WTC11 (cell line): ENCODE measurements around the gene TRAF3IP1. TPM values are rescaled to one million over a fixed set of nuclear protein-coding genes. Genes with fewer than 3 reads are reported as not detected.

Experiments used
- ATAC-seq: fragments of 200-7000 bp; cut with Tn5 transposase; 2 replicates; pipeline ENCODE4 v1.10.0; 2021; ENCODE audit warnings: mild to moderate bottlenecking, moderate library complexity
- CTCF ChIA-PET: fragments of 300-600 bp; sonication (Branson Sonifier 250); formaldehyde crosslinking; loops from one replicate; lab custom pipeline; 2021; ENCODE audit warnings: antibody characterized with exemption; lab: Charles Lee
- POLR2A ChIA-PET: fragments of 350-600 bp; sonication (Branson Sonifier 250); formaldehyde crosslinking; loops from one replicate; lab custom pipeline; 2021; ENCODE audit warnings: antibody characterized with exemption; lab: Charles Lee
- DNase-seq: peaks from one replicate; pipeline ENCODE4 v3.0.0; 2021; ENCODE audit warnings: low spot score
- H3K27ac Mint-ChIP-seq: 2 replicates; pipeline ENCODE4 v1.8.0; 2021; ENCODE audit warnings: mixed read lengths
- H3K27me3 Mint-ChIP-seq: 2 replicates; pipeline ENCODE4 v1.8.0; 2021; ENCODE audit warnings: low read depth, mild to moderate bottlenecking, moderate library complexity, mixed read lengths
- H3K36me3 Mint-ChIP-seq: 2 replicates; pipeline ENCODE4 v1.8.0; 2021; ENCODE audit warnings: mixed read lengths
- H3K4me1 Mint-ChIP-seq: 2 replicates; pipeline ENCODE4 v1.8.0; 2022; ENCODE audit warnings: mixed read lengths
- H3K4me3 Mint-ChIP-seq: 2 replicates; pipeline ENCODE4 v1.8.0; 2021; ENCODE audit warnings: mild to moderate bottlenecking, moderate library complexity, mixed read lengths
- H3K9me3 Mint-ChIP-seq: 2 replicates; pipeline ENCODE4 v1.8.0; 2021; ENCODE audit warnings: mixed read lengths
- FOXK1 ChIP-seq: sonication (generic); formaldehyde crosslinking; IDR thresholded peaks from 2 replicates; pipeline ENCODE4 v1.8.0; 2022; ENCODE audit warnings: mild to moderate bottlenecking, moderate library complexity, missing genetic modification reagents
- GABPB1 ChIP-seq: sonication (generic); formaldehyde crosslinking; IDR thresholded peaks from 2 replicates; pipeline ENCODE4 v1.8.1; 2023; ENCODE audit warnings: mild to moderate bottlenecking, missing genetic modification reagents
- SOX15 ChIP-seq: fragments of 250-450 bp; sonication (Bioruptor Pico); IDR thresholded peaks from 2 replicates; pipeline ENCODE4 v1.9.0; 2021; ENCODE audit warnings: mild to moderate bottlenecking
- SP1 ChIP-seq: sonication (generic); formaldehyde crosslinking; conservative IDR thresholded peaks from 2 replicates; pipeline ENCODE4 v1.8.1; 2022; ENCODE audit warnings: missing genetic modification reagents
- TEAD4 ChIP-seq: sonication (generic); formaldehyde crosslinking; IDR thresholded peaks from 2 replicates; pipeline ENCODE4 v1.8.0; 2022; ENCODE audit warnings: mild to moderate bottlenecking, missing genetic modification reagents
- ZNF263 ChIP-seq: sonication (generic); formaldehyde crosslinking; IDR thresholded peaks from 2 replicates; pipeline ENCODE4 v1.8.1; 2022; ENCODE audit warnings: low read depth, mild to moderate bottlenecking, moderate library complexity, missing genetic modification reagents
- ZNF396 ChIP-seq: fragments of 250-450 bp; sonication (Bioruptor Pico); IDR thresholded peaks from 2 replicates; pipeline ENCODE4 v1.8.0; 2021; ENCODE audit warnings: mild to moderate bottlenecking, moderate library complexity, borderline replicate concordance
- total RNA-seq: library from RNA; stranded (reverse); gene quantifications from 3 replicates; pipeline ENCODE4 v1.2.3, GENCODE V29; 2021
- TF ChIP-seq, protein P1 (sequence below): fragments of 250-450 bp; sonication (Bioruptor Pico); IDR thresholded peaks from 2 replicates; pipeline ENCODE4 v1.9.0; 2021; ENCODE audit warnings: mild to moderate bottlenecking, borderline replicate concordance
- TF ChIP-seq, protein P2 (sequence below): sonication (generic); formaldehyde crosslinking; IDR thresholded peaks from 2 replicates; pipeline ENCODE4 v1.8.1; 2022; ENCODE audit warnings: low read depth, mild to moderate bottlenecking, moderate library complexity, missing genetic modification reagents, borderline replicate concordance
- TF ChIP-seq, protein P3 (sequence below): sonication (generic); formaldehyde crosslinking; IDR thresholded peaks from 2 replicates; pipeline ENCODE4 v1.8.1; 2022; ENCODE audit warnings: mild to moderate bottlenecking, moderate library complexity, missing genetic modification reagents
- TF ChIP-seq, protein P4 (sequence below): fragments of 250-450 bp; sonication (Bioruptor Pico); IDR thresholded peaks from 2 replicates; pipeline ENCODE4 v2.1.2; 2022; ENCODE audit warnings: mild to moderate bottlenecking, moderate library complexity
- TF ChIP-seq, protein P5 (sequence below): sonication (generic); formaldehyde crosslinking; IDR thresholded peaks from 2 replicates; pipeline ENCODE4 v1.8.1; 2023; ENCODE audit warnings: mild to moderate bottlenecking, missing genetic modification reagents

The TRAF3IP1 gene
- total RNA-seq, 1 experiment from 2014 or later, result 18.7 TPM

DNA sequence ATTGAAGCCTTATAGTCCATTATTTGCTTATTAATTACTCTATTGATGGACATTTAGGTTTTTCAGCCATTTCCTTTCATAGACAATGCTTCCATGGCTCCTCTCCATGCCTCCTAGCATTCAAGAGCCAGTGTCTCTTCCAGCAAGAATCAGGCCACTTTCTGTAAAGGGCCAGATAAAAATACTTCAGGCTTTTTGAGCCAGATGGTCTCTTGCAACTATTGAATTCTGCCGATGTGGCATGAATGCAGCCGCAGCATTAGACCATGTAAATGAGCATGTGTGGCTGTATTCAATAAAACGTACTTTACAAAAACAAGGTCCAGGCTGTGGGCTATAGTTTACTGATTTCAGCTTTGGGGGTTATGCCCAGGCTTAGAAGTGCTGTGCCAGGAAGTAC is 38.5 kb downstream of the TRAF3IP1 start (continued):
- TF ChIP-seq, protein P1, sequence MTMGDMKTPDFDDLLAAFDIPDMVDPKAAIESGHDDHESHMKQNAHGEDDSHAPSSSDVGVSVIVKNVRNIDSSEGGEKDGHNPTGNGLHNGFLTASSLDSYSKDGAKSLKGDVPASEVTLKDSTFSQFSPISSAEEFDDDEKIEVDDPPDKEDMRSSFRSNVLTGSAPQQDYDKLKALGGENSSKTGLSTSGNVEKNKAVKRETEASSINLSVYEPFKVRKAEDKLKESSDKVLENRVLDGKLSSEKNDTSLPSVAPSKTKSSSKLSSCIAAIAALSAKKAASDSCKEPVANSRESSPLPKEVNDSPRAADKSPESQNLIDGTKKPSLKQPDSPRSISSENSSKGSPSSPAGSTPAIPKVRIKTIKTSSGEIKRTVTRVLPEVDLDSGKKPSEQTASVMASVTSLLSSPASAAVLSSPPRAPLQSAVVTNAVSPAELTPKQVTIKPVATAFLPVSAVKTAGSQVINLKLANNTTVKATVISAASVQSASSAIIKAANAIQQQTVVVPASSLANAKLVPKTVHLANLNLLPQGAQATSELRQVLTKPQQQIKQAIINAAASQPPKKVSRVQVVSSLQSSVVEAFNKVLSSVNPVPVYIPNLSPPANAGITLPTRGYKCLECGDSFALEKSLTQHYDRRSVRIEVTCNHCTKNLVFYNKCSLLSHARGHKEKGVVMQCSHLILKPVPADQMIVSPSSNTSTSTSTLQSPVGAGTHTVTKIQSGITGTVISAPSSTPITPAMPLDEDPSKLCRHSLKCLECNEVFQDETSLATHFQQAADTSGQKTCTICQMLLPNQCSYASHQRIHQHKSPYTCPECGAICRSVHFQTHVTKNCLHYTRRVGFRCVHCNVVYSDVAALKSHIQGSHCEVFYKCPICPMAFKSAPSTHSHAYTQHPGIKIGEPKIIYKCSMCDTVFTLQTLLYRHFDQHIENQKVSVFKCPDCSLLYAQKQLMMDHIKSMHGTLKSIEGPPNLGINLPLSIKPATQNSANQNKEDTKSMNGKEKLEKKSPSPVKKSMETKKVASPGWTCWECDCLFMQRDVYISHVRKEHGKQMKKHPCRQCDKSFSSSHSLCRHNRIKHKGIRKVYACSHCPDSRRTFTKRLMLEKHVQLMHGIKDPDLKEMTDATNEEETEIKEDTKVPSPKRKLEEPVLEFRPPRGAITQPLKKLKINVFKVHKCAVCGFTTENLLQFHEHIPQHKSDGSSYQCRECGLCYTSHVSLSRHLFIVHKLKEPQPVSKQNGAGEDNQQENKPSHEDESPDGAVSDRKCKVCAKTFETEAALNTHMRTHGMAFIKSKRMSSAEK (CRISPR knock-in tag), result no peak
- TF ChIP-seq FOXK1 (CRISPR knock-in tag), result no peak
- no peak for TF ChIP-seq ZNF396 (CRISPR knock-in tag)
- TF ChIP-seq, all 79 proteins: peak for 0

DNA sequence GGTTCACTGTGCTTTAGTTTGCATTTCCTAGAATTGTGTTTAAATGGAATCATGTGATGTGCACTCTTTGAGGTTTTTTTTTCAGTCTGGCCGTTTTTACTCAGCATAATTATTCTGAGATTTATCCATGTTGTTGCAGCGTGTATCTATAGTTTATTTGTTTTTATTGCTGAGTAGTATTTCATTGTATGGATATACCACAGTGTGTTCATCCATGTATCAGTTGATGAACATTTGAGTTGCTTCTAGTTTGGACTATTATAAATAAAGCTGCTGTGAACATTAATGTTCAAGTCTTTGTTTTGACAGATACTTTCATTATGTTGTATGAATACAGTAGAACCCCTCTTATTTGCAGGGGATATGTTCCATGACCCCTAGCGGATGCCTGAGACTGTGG is 39.1 kb downstream of the TRAF3IP1 start:
- Mint-ChIP-seq H3K4me1 (no peaks in the 10 kb centered on the region), H3K27me3 (no peaks in the 10 kb centered on the region), H3K27ac (no peak overlapping the region), H3K36me3 (peaks cover 24% of the 10 kb centered on the region), H3K9me3 (peaks cover 11% of the 10 kb centered on the region), H3K4me3 (no peak overlapping the region)
- ChIA-PET CTCF (no interaction called here), POLR2A (no interaction called here)
- TF ChIP-seq, protein P2, sequence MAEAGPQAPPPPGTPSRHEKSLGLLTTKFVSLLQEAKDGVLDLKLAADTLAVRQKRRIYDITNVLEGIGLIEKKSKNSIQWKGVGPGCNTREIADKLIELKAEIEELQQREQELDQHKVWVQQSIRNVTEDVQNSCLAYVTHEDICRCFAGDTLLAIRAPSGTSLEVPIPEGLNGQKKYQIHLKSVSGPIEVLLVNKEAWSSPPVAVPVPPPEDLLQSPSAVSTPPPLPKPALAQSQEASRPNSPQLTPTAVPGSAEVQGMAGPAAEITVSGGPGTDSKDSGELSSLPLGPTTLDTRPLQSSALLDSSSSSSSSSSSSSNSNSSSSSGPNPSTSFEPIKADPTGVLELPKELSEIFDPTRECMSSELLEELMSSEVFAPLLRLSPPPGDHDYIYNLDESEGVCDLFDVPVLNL (CRISPR knock-in tag), result no peak
- TF ChIP-seq SOX15 (CRISPR knock-in tag), result no peak
- no peak for TF ChIP-seq GABPB1
- no peak for TF ChIP-seq TEAD4 (CRISPR knock-in tag)
- no peak for TF ChIP-seq ZNF263 (CRISPR knock-in tag)
- TF ChIP-seq, protein P3, sequence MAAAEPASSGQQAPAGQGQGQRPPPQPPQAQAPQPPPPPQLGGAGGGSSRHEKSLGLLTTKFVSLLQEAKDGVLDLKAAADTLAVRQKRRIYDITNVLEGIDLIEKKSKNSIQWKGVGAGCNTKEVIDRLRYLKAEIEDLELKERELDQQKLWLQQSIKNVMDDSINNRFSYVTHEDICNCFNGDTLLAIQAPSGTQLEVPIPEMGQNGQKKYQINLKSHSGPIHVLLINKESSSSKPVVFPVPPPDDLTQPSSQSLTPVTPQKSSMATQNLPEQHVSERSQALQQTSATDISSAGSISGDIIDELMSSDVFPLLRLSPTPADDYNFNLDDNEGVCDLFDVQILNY (CRISPR knock-in tag), result no peak
- TF ChIP-seq, protein P4, sequence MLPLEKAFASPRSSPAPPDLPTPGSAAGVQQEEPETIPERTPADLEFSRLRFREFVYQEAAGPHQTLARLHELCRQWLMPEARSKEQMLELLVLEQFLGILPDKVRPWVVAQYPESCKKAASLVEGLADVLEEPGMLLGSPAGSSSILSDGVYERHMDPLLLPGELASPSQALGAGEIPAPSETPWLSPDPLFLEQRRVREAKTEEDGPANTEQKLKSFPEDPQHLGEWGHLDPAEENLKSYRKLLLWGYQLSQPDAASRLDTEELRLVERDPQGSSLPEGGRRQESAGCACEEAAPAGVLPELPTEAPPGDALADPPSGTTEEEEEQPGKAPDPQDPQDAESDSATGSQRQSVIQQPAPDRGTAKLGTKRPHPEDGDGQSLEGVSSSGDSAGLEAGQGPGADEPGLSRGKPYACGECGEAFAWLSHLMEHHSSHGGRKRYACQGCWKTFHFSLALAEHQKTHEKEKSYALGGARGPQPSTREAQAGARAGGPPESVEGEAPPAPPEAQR (CRISPR knock-in tag), result no peak
- no peak for DNase-seq
- no peak for ATAC-seq

DNA sequence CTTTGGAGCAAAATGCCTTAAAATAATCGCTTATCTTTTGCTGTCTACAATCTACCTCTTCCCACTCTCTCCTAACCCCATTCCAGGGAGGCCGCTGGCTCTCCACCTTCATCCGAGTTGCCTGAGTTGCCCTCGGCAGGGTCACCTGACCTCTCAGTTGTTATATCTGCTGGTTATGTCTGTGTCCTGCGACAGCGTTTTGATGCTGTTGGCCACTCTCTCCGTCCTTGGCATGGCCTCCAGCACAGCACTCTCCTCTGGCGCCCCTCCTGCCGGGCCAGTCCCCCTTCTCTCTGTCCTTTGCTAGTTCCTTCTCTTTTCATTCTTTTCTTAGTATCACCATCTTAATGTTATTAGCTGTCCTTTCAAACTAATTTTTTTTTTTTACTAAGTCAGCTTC is 41.6 kb downstream of the TRAF3IP1 start:
- DNase-seq (no peak), ATAC-seq (no peak)
- Mint-ChIP-seq H3K9me3 (peaks cover 11% of the 10 kb centered on the region), H3K36me3 (peaks cover 24% of the 10 kb centered on the region), H3K4me3 (no peak overlapping the region), H3K4me1 (no peaks in the 10 kb centered on the region), H3K27ac (0 out of 2 replicates have a peak overlapping the region, but pooled peaks have one; percentile 5), H3K27me3 (no peaks in the 10 kb centered on the region)
- POLR2A ChIA-PET, result no interaction called here
- CTCF ChIA-PET, result interaction anchor here (0.5 kb wide), 1 partner anchor 79 kb away, joined by 3 read pairs; no protein-coding TSS in a partner anchor
- TF ChIP-seq, protein P5, sequence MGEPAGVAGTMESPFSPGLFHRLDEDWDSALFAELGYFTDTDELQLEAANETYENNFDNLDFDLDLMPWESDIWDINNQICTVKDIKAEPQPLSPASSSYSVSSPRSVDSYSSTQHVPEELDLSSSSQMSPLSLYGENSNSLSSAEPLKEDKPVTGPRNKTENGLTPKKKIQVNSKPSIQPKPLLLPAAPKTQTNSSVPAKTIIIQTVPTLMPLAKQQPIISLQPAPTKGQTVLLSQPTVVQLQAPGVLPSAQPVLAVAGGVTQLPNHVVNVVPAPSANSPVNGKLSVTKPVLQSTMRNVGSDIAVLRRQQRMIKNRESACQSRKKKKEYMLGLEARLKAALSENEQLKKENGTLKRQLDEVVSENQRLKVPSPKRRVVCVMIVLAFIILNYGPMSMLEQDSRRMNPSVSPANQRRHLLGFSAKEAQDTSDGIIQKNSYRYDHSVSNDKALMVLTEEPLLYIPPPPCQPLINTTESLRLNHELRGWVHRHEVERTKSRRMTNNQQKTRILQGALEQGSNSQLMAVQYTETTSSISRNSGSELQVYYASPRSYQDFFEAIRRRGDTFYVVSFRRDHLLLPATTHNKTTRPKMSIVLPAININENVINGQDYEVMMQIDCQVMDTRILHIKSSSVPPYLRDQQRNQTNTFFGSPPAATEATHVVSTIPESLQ (CRISPR knock-in tag), result no peak
- TF ChIP-seq SP1 (CRISPR knock-in tag), result no peak
